ENCODE measurements around the gene ITPR1.

ITPR1 gene

DNA sequence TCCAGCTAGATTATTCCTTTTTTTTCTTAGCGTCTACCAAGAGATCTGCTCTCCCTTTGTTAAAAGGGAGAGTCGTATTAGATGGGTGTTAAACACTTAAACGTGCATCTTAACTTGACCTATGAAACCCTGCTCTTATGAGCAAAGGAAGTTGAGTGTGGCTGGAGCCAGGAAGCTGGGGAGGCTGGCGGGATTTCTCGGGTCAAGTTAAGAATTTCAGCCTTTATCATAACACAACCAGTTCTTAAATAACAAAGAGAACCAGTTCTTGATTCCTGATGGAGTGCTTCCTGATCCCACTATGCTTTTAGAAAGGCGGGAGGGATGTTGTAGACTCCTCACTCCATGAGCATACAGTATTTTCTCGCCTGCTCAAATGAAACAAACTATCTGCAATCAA lies 215.1 kb downstream of the ITPR1 start:
- TF ChIP-seq CSDC2 (CRISPR knock-in tag; IDR thresholded peaks at IDR 0.05) (no peak), ARNTL (CRISPR knock-in tag; IDR thresholded peaks at IDR 0.05; ENCODE audit: borderline replicate concordance, low read depth) (no peak), ZNF70 (CRISPR knock-in tag; IDR thresholded peaks at IDR 0.05) (no peak)
- TF ChIP-seq, protein P1, sequence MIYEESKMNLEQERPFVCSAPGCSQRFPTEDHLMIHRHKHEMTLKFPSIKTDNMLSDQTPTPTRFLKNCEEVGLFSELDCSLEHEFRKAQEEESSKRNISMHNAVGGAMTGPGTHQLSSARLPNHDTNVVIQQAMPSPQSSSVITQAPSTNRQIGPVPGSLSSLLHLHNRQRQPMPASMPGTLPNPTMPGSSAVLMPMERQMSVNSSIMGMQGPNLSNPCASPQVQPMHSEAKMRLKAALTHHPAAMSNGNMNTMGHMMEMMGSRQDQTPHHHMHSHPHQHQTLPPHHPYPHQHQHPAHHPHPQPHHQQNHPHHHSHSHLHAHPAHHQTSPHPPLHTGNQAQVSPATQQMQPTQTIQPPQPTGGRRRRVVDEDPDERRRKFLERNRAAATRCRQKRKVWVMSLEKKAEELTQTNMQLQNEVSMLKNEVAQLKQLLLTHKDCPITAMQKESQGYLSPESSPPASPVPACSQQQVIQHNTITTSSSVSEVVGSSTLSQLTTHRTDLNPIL (CRISPR knock-in tag; IDR thresholded peaks at IDR 0.05; ENCODE audit: low read depth), result no peak
- TF ChIP-seq, protein P2, sequence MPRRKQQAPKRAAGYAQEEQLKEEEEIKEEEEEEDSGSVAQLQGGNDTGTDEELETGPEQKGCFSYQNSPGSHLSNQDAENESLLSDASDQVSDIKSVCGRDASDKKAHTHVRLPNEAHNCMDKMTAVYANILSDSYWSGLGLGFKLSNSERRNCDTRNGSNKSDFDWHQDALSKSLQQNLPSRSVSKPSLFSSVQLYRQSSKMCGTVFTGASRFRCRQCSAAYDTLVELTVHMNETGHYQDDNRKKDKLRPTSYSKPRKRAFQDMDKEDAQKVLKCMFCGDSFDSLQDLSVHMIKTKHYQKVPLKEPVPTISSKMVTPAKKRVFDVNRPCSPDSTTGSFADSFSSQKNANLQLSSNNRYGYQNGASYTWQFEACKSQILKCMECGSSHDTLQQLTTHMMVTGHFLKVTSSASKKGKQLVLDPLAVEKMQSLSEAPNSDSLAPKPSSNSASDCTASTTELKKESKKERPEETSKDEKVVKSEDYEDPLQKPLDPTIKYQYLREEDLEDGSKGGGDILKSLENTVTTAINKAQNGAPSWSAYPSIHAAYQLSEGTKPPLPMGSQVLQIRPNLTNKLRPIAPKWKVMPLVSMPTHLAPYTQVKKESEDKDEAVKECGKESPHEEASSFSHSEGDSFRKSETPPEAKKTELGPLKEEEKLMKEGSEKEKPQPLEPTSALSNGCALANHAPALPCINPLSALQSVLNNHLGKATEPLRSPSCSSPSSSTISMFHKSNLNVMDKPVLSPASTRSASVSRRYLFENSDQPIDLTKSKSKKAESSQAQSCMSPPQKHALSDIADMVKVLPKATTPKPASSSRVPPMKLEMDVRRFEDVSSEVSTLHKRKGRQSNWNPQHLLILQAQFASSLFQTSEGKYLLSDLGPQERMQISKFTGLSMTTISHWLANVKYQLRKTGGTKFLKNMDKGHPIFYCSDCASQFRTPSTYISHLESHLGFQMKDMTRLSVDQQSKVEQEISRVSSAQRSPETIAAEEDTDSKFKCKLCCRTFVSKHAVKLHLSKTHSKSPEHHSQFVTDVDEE (CRISPR knock-in tag; IDR thresholded peaks at IDR 0.05), result no peak

DNA sequence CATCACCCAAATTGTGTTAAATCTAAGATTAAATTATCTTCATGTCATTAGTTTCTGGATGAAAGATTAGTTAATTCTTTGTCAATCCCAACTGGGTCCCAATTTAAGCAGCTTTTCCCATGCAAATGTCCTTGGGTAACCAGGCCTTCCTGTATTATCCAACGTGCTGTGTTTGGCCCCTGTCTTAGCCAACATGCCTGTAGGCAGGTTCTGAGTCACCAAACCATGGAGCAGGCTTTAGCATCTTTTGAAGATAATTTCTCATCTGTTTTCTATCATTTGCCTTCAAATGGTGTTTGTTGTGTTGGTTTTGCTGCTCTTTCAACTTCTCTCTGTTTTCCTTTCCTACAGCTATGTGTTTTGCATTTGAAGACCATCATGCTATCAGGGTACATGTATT lies 216.2 kb downstream of the ITPR1 start:
- ATAC-seq, result no peak
- TF ChIP-seq ISL1 (CRISPR knock-in tag; IDR thresholded peaks at IDR 0.05), result no peak
- TF ChIP-seq CSDC2 (CRISPR knock-in tag; IDR thresholded peaks at IDR 0.05), result no peak
- no peak for TF ChIP-seq RARB (CRISPR knock-in tag; IDR thresholded peaks at IDR 0.05)
- TF ChIP-seq, protein P2 (CRISPR knock-in tag; IDR thresholded peaks at IDR 0.05), result no peak
- no peak for TF ChIP-seq OSR1 (CRISPR knock-in tag; IDR thresholded peaks at IDR 0.05)
- TF ChIP-seq ARNTL (CRISPR knock-in tag; IDR thresholded peaks at IDR 0.05; ENCODE audit: borderline replicate concordance, low read depth), result no peak
- TF ChIP-seq ZC3H10 (CRISPR knock-in tag; IDR thresholded peaks at IDR 0.05), result no peak
- no peak for TF ChIP-seq ZNF70 (CRISPR knock-in tag; IDR thresholded peaks at IDR 0.05)
- TF ChIP-seq, protein P3, sequence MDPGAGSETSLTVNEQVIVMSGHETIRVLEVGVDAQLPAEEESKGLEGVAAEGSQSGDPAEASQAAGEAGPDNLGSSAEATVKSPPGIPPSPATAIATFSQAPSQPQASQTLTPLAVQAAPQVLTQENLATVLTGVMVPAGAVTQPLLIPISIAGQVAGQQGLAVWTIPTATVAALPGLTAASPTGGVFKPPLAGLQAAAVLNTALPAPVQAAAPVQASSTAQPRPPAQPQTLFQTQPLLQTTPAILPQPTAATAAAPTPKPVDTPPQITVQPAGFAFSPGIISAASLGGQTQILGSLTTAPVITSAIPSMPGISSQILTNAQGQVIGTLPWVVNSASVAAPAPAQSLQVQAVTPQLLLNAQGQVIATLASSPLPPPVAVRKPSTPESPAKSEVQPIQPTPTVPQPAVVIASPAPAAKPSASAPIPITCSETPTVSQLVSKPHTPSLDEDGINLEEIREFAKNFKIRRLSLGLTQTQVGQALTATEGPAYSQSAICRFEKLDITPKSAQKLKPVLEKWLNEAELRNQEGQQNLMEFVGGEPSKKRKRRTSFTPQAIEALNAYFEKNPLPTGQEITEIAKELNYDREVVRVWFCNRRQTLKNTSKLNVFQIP (CRISPR knock-in tag; IDR thresholded peaks at IDR 0.05; ENCODE audit: borderline replicate concordance, low read depth), result no peak
- no peak for TF ChIP-seq GLIS3 (CRISPR knock-in tag; IDR thresholded peaks at IDR 0.05)
- TF ChIP-seq TCF4 (CRISPR knock-in tag; IDR thresholded peaks at IDR 0.05; ENCODE audit: borderline replicate concordance), result no peak
- TF ChIP-seq PPARA (CRISPR knock-in tag; IDR thresholded peaks at IDR 0.05; ENCODE audit: borderline replicate concordance), result no peak
- no peak for TF ChIP-seq BACH2 (CRISPR knock-in tag; IDR thresholded peaks at IDR 0.05; ENCODE audit: borderline replicate concordance)
- TF ChIP-seq, protein P1 (CRISPR knock-in tag; IDR thresholded peaks at IDR 0.05; ENCODE audit: low read depth), result no peak
- TF ChIP-seq ESRRG (CRISPR knock-in tag; IDR thresholded peaks at IDR 0.05), result no peak
- TF ChIP-seq, protein P4, sequence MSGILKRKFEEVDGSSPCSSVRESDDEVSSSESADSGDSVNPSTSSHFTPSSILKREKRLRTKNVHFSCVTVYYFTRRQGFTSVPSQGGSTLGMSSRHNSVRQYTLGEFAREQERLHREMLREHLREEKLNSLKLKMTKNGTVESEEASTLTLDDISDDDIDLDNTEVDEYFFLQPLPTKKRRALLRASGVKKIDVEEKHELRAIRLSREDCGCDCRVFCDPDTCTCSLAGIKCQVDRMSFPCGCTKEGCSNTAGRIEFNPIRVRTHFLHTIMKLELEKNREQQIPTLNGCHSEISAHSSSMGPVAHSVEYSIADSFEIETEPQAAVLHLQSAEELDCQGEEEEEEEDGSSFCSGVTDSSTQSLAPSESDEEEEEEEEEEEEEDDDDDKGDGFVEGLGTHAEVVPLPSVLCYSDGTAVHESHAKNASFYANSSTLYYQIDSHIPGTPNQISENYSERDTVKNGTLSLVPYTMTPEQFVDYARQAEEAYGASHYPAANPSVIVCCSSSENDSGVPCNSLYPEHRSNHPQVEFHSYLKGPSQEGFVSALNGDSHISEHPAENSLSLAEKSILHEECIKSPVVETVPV (CRISPR knock-in tag; IDR thresholded peaks at IDR 0.05), result no peak

More for the DNA sequence above, 215.1 kb downstream of the ITPR1 start:
- no peak for ATAC-seq

DNA sequence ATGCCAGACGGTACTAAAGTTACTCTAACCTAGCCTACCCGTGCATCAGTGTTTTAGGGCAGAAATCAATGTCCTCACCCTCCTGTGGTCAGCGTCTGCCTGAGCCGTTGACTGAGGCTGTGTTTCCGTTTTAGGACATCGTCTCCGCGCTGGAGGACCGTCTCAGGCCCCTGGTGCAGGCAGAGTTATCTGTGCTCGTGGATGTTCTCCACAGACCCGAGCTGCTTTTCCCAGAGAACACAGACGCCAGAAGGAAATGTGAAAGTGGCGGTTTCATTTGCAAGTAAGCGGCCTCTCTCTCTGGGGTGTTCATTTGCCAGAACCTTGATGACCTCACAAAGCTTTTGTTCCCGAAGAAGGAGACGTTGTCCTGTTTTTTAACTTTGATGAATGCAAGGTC lies 217.0 kb downstream of the ITPR1 start:
- TF ChIP-seq ZNF70 (CRISPR knock-in tag; IDR thresholded peaks at IDR 0.05) (no peak), ZNF565 (CRISPR knock-in tag; conservative IDR thresholded peaks at IDR 0.05; ENCODE audit: low read depth) (no peak), ZFP30 (CRISPR knock-in tag; IDR thresholded peaks at IDR 0.05) (no peak)
- no peak for ATAC-seq

Measured in SK-N-SH treated with all-trans-retinoic acid at 6 μM for 48 hours (cell line).